K562 (cell line): ENCODE data around the gene DDAH1. TPM values are rescaled to one million over a fixed set of nuclear protein-coding genes. Genes with fewer than 3 reads are reported as not detected.

Experiments
- ATAC-seq: fragments of 200-7000 bp; cut with Tn5 transposase; 3 replicates; pipeline ENCODE4 v1.9.1; 2020; ENCODE audit warnings: moderate library complexity
- BruUV-seq: library from RNA; stranded (reverse); fragments of 400-500 nt; replicated peaks from 2 replicates; lab custom pipeline; 2021; lab: Mats Ljungman, UMichigan
- CTCF ChIA-PET: fragments of 300-600 bp; formaldehyde crosslinking; extraction: SDS; loops from one replicate; lab custom pipeline; 2021; ENCODE audit warnings: low intra/inter-chr PET ratio; lab: Yijun Ruan, JAX
- POLR2A ChIA-PET: fragments of 300-600, 350-650 bp; sonication (Branson Sonifier 250); formaldehyde crosslinking; extraction: SDS; loops from one replicate; lab custom pipeline; 2021; ENCODE audit warnings: antibody characterized with exemption, inconsistent platforms; lab: Yijun Ruan, JAX
- DNase-seq, 4 experiments: peaks; one replicate each; pipeline versions ENCODE4 v3.0.0 to v3.0.0-alpha.2; 2011 to 2018; ENCODE audit warnings: low spot score in 3 of 4, mixed read lengths in 3 of 4; ENCODE audit errors: extremely low read depth in 1 of 4
- FAIRE-seq: peaks from 2 replicates; lab custom pipeline; 2011; peaks lifted over from hg19 to GRCh38; lab: Jason Lieb, UNC
- H2AFZ ChIP-seq: 2 replicates; pipeline ENCODE4 v1.6.0; 2011; ENCODE audit warnings: low read depth, low read length, control low read depth, inconsistent platforms
- H3K27ac ChIP-seq: fragments of 200-600 bp; 3 replicates; pipeline ENCODE4 v1.8.0; 2011; ENCODE audit warnings: low read depth, mild to moderate bottlenecking, control low read depth, inconsistent platforms, low read length, moderate library complexity, mixed read lengths; ENCODE audit errors: extremely low read depth
- H3K27me3 ChIP-seq, 2 experiments: fragments of 300-600 bp in 1 of 2; 2 replicates in 1 of 2; 3 replicates in 1 of 2; pipeline versions ENCODE4 v1.6.0 to v1.8.0; 2011; ENCODE audit warnings: inconsistent platforms in 2 of 2, low read length in 2 of 2, mild to moderate bottlenecking in 1 of 2, mixed read lengths in 1 of 2, moderate library complexity in 1 of 2; ENCODE audit not compliant: control insufficient read depth in 2 of 2, insufficient read depth in 2 of 2
- H3K36me3 ChIP-seq: fragments of 300-600 bp; 3 replicates; pipeline ENCODE4 v1.8.0; 2011; ENCODE audit warnings: mild to moderate bottlenecking, low read length, inconsistent platforms; ENCODE audit not compliant: control insufficient read depth, insufficient read depth
- H3K4me1 ChIP-seq, 2 experiments: fragments of 200-600 bp in 1 of 2; replicated peaks in 1 of 2; 2 replicates in 1 of 2; 3 replicates in 1 of 2; pipeline versions ENCODE4 v1.5.1 to v1.8.0; 2011; ENCODE audit warnings: inconsistent platforms in 2 of 2, low read length in 2 of 2, mild to moderate bottlenecking in 1 of 2, mixed read lengths in 1 of 2, moderate library complexity in 1 of 2; ENCODE audit not compliant: control insufficient read depth in 2 of 2, insufficient read depth in 2 of 2
- H3K4me2 ChIP-seq: 2 replicates; pipeline ENCODE4 v1.6.1; 2011; ENCODE audit warnings: low read length, control low read depth, inconsistent platforms, mixed read lengths; ENCODE audit not compliant: insufficient read depth
- H3K4me3 ChIP-seq: fragments of 200-600 bp; sonication (generic), shearing (Covaris generic); 2 replicates; pipeline ENCODE4 v1.5.1; 2016; ENCODE audit warnings: control low read depth, inconsistent platforms
- H3K79me2 ChIP-seq: fragments of 200-600 bp; 3 replicates; pipeline ENCODE4 v1.8.0; 2011; ENCODE audit warnings: low read length, inconsistent platforms; ENCODE audit not compliant: control insufficient read depth, insufficient read depth
- H3K9ac ChIP-seq, 2 experiments: 2 replicates each; pipeline versions ENCODE4 v1.6.0 to v1.6.1; 2011; ENCODE audit warnings: low read depth in 2 of 2, low read length in 2 of 2, control low read depth in 1 of 2, inconsistent platforms in 1 of 2, mild to moderate bottlenecking in 1 of 2, mixed read lengths in 1 of 2; ENCODE audit not compliant: insufficient read depth in 1 of 2
- H3K9me1 ChIP-seq: one replicate; pipeline ENCODE4 v1.6.0; 2011; ENCODE audit warnings: inconsistent platforms, mild to moderate bottlenecking, low read length, moderate library complexity; ENCODE audit not compliant: control insufficient read depth, insufficient read depth
- H3K9me3 ChIP-seq: replicated peaks from 2 replicates; pipeline ENCODE4 v1.5.1; 2011; ENCODE audit warnings: low read depth, low read length, inconsistent platforms; ENCODE audit not compliant: control insufficient read depth, insufficient read depth
- H4K20me1 ChIP-seq: replicated peaks from 2 replicates; pipeline ENCODE4 v1.6.1; 2011; ENCODE audit warnings: low read length, inconsistent platforms, mixed read lengths; ENCODE audit not compliant: control insufficient read depth, insufficient read depth
- ADNP ChIP-seq: fragments of 200-800 bp; sonication (Bioruptor generic); IDR thresholded peaks from 2 replicates; pipeline ENCODE4 v1.6.1; 2016; ENCODE audit warnings: missing genetic modification characterization, missing compliant biosample characterization
- CAMTA2 ChIP-seq: fragments of 250-450 bp; sonication (Bioruptor Pico); conservative IDR thresholded peaks from 2 replicates; pipeline ENCODE4 v1.5.1; 2022
- GABPB2 ChIP-seq: fragments of 250-450 bp; sonication (Bioruptor Pico); conservative IDR thresholded peaks from 2 replicates; pipeline ENCODE4 v1.5.1; 2021; ENCODE audit warnings: mild to moderate bottlenecking
- KAT2B ChIP-seq: IDR thresholded peaks from one replicate; pipeline ENCODE4 v1.6.1; 2012; ENCODE audit warnings: low read depth, mild to moderate bottlenecking, control low read depth, inconsistent platforms, low read length, moderate library complexity
- LCOR ChIP-seq: sonication (generic); formaldehyde crosslinking; IDR thresholded peaks from 2 replicates; pipeline ENCODE4 v1.8.0; 2022; ENCODE audit warnings: mild to moderate bottlenecking, missing genetic modification reagents
- MTF1 ChIP-seq: fragments of 250-450 bp; sonication (Bioruptor Pico); IDR thresholded peaks from 2 replicates; pipeline ENCODE4 v1.9.0; 2021; ENCODE audit warnings: moderate library complexity, mild to moderate bottlenecking, inconsistent platforms, borderline replicate concordance
- NCOR1 ChIP-seq: fragments of 450-650 bp; IDR thresholded peaks from 2 replicates; pipeline ENCODE4 v1.6.1; 2016; ENCODE audit warnings: mild to moderate bottlenecking, moderate library complexity
- NEUROD1 ChIP-seq: fragments of 150-350 bp; IDR thresholded peaks from 2 replicates; pipeline ENCODE4 v1.6.1; 2014; ENCODE audit warnings: borderline replicate concordance, low read length, low read depth; ENCODE audit not compliant: partially characterized antibody
- NFE2 ChIP-seq: IDR thresholded peaks from 2 replicates; pipeline ENCODE4 v1.6.1; 2014; ENCODE audit warnings: antibody characterized with exemption, low read depth
- NR2F6 ChIP-seq: fragments of 450-650 bp; formaldehyde crosslinking; IDR thresholded peaks from 2 replicates; pipeline ENCODE4 v1.4.0; 2020; ENCODE audit warnings: mild to moderate bottlenecking
- POLR2H ChIP-seq: IDR thresholded peaks from 2 replicates; pipeline ENCODE4 v1.6.1; 2016; ENCODE audit warnings: missing genetic modification characterization, low read depth, mild to moderate bottlenecking, control low read depth, missing compliant biosample characterization, moderate library complexity
- SREBF1 ChIP-seq: fragments of 150-350 bp; IDR thresholded peaks from 2 replicates; pipeline ENCODE4 v1.6.1; 2014; ENCODE audit warnings: antibody characterized with exemption, low read depth, low read length, borderline replicate concordance
- TCF7 ChIP-seq: sonication (generic); IDR thresholded peaks from 2 replicates; pipeline ENCODE4 v1.6.1; 2016; ENCODE audit warnings: antibody characterized with exemption, borderline replicate concordance
- TEAD2 ChIP-seq: fragments of 450-650 bp; IDR thresholded peaks from 2 replicates; pipeline ENCODE4 v1.6.1; 2016; ENCODE audit warnings: missing genetic modification characterization, control low read depth, missing compliant biosample characterization
- TFAM ChIP-seq: fragments of 250-450 bp; sonication (Bioruptor Pico); conservative IDR thresholded peaks from 2 replicates; pipeline ENCODE4 v1.5.0; 2021; ENCODE audit warnings: mild to moderate bottlenecking, moderate library complexity
- YY1 ChIP-seq, 3 experiments: IDR thresholded peaks; 2 replicates each; pipeline ENCODE4 v1.6.1; 2011; ENCODE audit warnings: low read length in 2 of 3, mild to moderate bottlenecking in 2 of 3, moderate library complexity in 2 of 3, borderline replicate concordance in 1 of 3, control low read depth in 1 of 3, low read depth in 1 of 3; ENCODE audit not compliant: insufficient read depth in 3 of 3, insufficient replicate concordance in 2 of 3, control insufficient read depth in 1 of 3, insufficient read length in 1 of 3; ENCODE audit errors: extremely low read depth in 1 of 3
- WGBS: fragments of 100-300 bp; shearing (Covaris generic); methylation state at CpG from one replicate; pipeline ENCODE4 v1.1.6; 2016; ENCODE audit warnings: low coverage, mixed read lengths; ENCODE audit not compliant: insufficient coverage; ENCODE audit errors: missing lambda C conversion rate; 5-methylcytosine and 5-hydroxymethylcytosine counted together
- in situ Hi-C: fragments of 300-500 bp; cut with MboI; formaldehyde crosslinking; loops from 4 replicates; pipeline ENCODE4 v1.15.0; 2018; ENCODE audit warnings: inconsistent platforms, mixed read lengths
- intact Hi-C: fragments of 100-400 bp; cut with micrococcal nuclease; formaldehyde crosslinking; loops from 2 replicates; pipeline ENCODE4 v1.14.2; 2022
- polyA plus RNA-seq, 8 experiments: library from polyadenylated mRNA; depleted of rRNA in 4 of 8; stranded (reverse) in 5 of 8; unstranded in 3 of 8; fragments of >200 nt; fragmentation: Nextera tagmentation in 2 of 8; fragmentation: Illumina TruSeq in 1 of 8; extraction: Ambion mirVana in 2 of 8; extraction: Trizol in 1 of 8; gene quantifications; 2 replicates each; pipeline versions ENCODE4 v1.2.1 to v1.2.3, GENCODE V29; 2011 to 2014; ENCODE audit warnings: inconsistent platforms in 1 of 8, missing spikeins in 1 of 8
- total RNA-seq, 7 experiments: library from RNA; depleted of rRNA in 6 of 7; stranded (reverse); fragments of >200 nt in 6 of 7; fragmentation: Illumina TruSeq in 2 of 7; extraction: Trizol in 2 of 7; gene quantifications; 2 replicates each; pipeline versions ENCODE4 v1.2.1 to v1.2.3, GENCODE V29; 2011 to 2021; ENCODE audit warnings: low replicate concordance in 1 of 7
- TF ChIP-seq, protein P1 (sequence below): fragments of 250-450 bp; sonication (Bioruptor Pico); IDR thresholded peaks from 2 replicates; pipeline ENCODE4 v1.4.0; 2020; ENCODE audit warnings: borderline replicate concordance
- TF ChIP-seq, protein P2 (sequence below): conservative IDR thresholded peaks from 2 replicates; pipeline ENCODE4 v1.6.1; 2011; ENCODE audit warnings: low read depth, mild to moderate bottlenecking, low read length; ENCODE audit not compliant: control insufficient read depth

DDAH1 gene
- total and polyA plus RNA-seq, 9 of the 15 experiments (the other 6 are each of a cell fraction or from before 2014, with no cell fraction given), result 0.04 to 0.24 (median 0.10) TPM

DNA sequence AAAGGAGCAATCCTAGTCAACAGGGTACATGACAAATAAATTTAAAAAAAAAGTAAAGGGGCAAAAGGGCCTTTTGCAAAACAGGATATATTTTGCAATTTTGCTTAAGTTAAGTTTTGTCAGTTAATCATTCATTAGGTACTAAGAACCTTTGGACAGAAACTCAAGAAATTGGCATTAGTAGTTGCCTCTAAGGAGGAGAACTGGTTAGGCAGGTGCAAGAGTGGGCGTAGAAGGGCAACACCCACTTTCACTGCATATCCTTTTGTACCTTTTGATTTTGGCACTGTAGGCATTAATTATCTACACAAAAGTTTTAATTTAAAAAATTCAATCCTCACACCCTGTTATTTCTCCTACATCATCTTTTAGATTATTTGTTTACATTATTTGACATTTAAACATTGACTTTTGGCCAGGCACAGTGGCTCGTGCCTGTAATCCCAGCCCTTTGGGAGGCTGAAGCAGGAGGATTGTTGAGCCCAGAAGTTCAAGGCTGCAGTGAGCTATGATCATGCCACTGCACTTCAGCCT lies 4.3 kb downstream of the DDAH1 start (continued):
- TF ChIP-seq TEAD2 (tag) (no peak), NCOR1 (no peak)

DNA sequence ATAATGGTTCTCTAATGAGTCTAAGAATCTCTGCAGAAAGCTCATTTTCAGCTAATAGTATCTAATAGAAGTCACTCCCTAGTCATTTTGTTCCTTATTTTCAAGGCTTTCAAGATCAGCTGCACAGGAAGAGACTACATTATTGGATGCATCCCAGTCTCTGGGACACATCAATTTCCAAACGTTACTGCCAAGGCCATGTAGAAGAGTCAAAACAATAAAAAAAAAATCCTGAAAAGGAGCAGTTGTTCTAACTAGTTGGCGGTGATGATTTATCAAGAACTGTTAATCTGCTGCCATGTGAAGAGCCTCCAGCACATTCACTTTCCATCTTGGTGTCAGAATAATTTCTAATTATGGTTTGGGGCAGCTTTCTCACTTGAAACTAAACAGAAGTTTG lies 5.7 kb downstream of the DDAH1 start:
- no peak overlapping the region for H3K27ac ChIP-seq
- BruUV-seq, result no TSS peak
- CTCF ChIA-PET, result no interaction called here
- TF ChIP-seq, protein P1, sequence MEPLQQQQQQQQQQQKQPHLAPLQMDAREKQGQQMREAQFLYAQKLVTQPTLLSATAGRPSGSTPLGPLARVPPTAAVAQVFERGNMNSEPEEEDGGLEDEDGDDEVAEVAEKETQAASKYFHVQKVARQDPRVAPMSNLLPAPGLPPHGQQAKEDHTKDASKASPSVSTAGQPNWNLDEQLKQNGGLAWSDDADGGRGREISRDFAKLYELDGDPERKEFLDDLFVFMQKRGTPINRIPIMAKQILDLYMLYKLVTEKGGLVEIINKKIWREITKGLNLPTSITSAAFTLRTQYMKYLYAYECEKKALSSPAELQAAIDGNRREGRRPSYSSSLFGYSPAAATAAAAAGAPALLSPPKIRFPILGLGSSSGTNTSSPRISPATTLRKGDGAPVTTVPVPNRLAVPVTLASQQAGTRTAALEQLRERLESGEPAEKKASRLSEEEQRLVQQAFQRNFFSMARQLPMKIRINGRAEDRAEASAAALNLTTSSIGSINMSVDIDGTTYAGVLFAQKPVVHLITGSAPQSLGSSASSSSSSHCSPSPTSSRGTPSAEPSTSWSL (CRISPR knock-in tag), result no peak
- TF ChIP-seq NR2F6 (CRISPR knock-in tag), result no peak
- TF ChIP-seq NEUROD1, result no peak
- no peak for TF ChIP-seq GABPB2 (CRISPR knock-in tag)
- TF ChIP-seq KAT2B, result no peak
- TF ChIP-seq, protein P2, sequence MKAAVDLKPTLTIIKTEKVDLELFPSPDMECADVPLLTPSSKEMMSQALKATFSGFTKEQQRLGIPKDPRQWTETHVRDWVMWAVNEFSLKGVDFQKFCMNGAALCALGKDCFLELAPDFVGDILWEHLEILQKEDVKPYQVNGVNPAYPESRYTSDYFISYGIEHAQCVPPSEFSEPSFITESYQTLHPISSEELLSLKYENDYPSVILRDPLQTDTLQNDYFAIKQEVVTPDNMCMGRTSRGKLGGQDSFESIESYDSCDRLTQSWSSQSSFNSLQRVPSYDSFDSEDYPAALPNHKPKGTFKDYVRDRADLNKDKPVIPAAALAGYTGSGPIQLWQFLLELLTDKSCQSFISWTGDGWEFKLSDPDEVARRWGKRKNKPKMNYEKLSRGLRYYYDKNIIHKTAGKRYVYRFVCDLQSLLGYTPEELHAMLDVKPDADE, result no peak
- TF ChIP-seq LCOR (CRISPR knock-in tag), result no peak
- TF ChIP-seq MTF1 (CRISPR knock-in tag), result no peak
- TF ChIP-seq ADNP, result no peak
- no peak for TF ChIP-seq TFAM
- TF ChIP-seq POLR2H (tag), result no peak
- no peak for TF ChIP-seq SREBF1
- no peak for TF ChIP-seq NFE2
- TF ChIP-seq YY1 (IDR thresholded peaks at IDR 0.05; ENCODE audit: borderline replicate concordance in 1 of 3, control insufficient read depth in 1 of 3, extremely low read depth in 1 of 3, insufficient read depth in 3 of 3, insufficient read length in 1 of 3, insufficient replicate concordance in 2 of 3, low read depth in 1 of 3, low read length in 2 of 3), result no peak
- TF ChIP-seq CAMTA2 (CRISPR knock-in tag), result no peak
- no peak for TF ChIP-seq TCF7

More for the DNA sequence above, 5.7 kb downstream of the DDAH1 start:
- POLR2A ChIA-PET, result no interaction called here
- FAIRE-seq, result no peak
- H3K9me1 ChIP-seq, result no peaks in the 10 kb centered on the region
- H3K9ac ChIP-seq, result no peak overlapping the region
- DNase-seq, result no peak
- WGBS, result 0% methylated on average over 2 of the region's 2 CpGs
- intact Hi-C loops, result no loop called here
- no peak overlapping the region for H3K4me2 ChIP-seq
- H3K27me3 ChIP-seq, result peaks cover 0 to 4% of the 10 kb centered on the region in 2 experiments; a peak in 1 of 5 replicates
- H3K4me1 ChIP-seq, result peaks cover 0 to 3% of the 10 kb centered on the region in 2 experiments; a peak in 1 of 5 replicates
- no peaks in the 10 kb centered on the region for H3K36me3 ChIP-seq
- H4K20me1 ChIP-seq, result no peaks in the 10 kb centered on the region
- no peak for ATAC-seq
- H3K9me3 ChIP-seq, result no peaks in the 10 kb centered on the region
- no peaks in the 10 kb centered on the region for H3K79me2 ChIP-seq
- H3K4me3 ChIP-seq, result no peak overlapping the region
- H2AFZ ChIP-seq, result no peak overlapping the region
- in situ Hi-C loops, result no loop called here
